Endodermal cell (in vitro differentiated cells): ENCODE measurements around the gene SOX5. TPM values are rescaled to one million over a fixed set of nuclear protein-coding genes. Genes with fewer than 3 reads are reported as not detected.

Experiments
- DNase-seq: peaks from one replicate; pipeline ENCODE4 v3.0.0-alpha.2; 2017
- H3K27ac ChIP-seq: 2 replicates; pipeline ENCODE4 v1.5.1; 2013; ENCODE audit warnings: mild to moderate bottlenecking, low read depth, low read length, moderate library complexity
- H3K27me3 ChIP-seq: 2 replicates; pipeline ENCODE4 v1.6.1; 2013; ENCODE audit warnings: mild to moderate bottlenecking, low read length, moderate library complexity; ENCODE audit not compliant: insufficient read depth, control insufficient read depth, poor library complexity, severe bottlenecking
- H3K36me3 ChIP-seq: 2 replicates; pipeline ENCODE4 v1.7.0; 2013; ENCODE audit warnings: mild to moderate bottlenecking, low read length, moderate library complexity; ENCODE audit not compliant: control insufficient read depth, insufficient read depth
- H3K4me1 ChIP-seq: one replicate; pipeline ENCODE4 v1.7.0; 2013; ENCODE audit warnings: low read length; ENCODE audit not compliant: control insufficient read depth, insufficient read depth
- H3K4me3 ChIP-seq: 2 replicates; pipeline ENCODE4 v1.5.1; 2013; ENCODE audit warnings: mild to moderate bottlenecking, low read length, moderate library complexity
- H3K9ac ChIP-seq: 2 replicates; pipeline ENCODE4 v1.6.1; 2013; ENCODE audit warnings: mild to moderate bottlenecking, low read length, moderate library complexity; ENCODE audit not compliant: poor library complexity, severe bottlenecking; ENCODE audit errors: extremely low read depth
- H3K9me3 ChIP-seq: 2 replicates; pipeline ENCODE4 v1.6.1; 2013; ENCODE audit warnings: mild to moderate bottlenecking, low read length, moderate library complexity; ENCODE audit not compliant: control insufficient read depth
- H3K27ac Mint-ChIP-seq: 2 replicates; pipeline ENCODE4 v1.8.0; 2020; ENCODE audit warnings: mixed read lengths
- H3K27me3 Mint-ChIP-seq: 2 replicates; pipeline ENCODE4 v1.8.0; 2021; ENCODE audit warnings: mild to moderate bottlenecking, mixed read lengths; ENCODE audit not compliant: insufficient read depth
- H3K36me3 Mint-ChIP-seq: 2 replicates; pipeline ENCODE4 v1.8.0; 2020; ENCODE audit warnings: low read depth, mixed read lengths
- H3K4me1 Mint-ChIP-seq: 2 replicates; pipeline ENCODE4 v1.8.0; 2020; ENCODE audit warnings: mixed read lengths
- H3K4me3 Mint-ChIP-seq: 2 replicates; pipeline ENCODE4 v1.8.0; 2020; ENCODE audit warnings: mild to moderate bottlenecking, moderate library complexity, mixed read lengths
- H3K9me3 Mint-ChIP-seq: 2 replicates; pipeline ENCODE4 v1.8.0; 2020; ENCODE audit warnings: mild to moderate bottlenecking, mixed read lengths
- CTCF ChIP-seq: fragments of 200-600 bp; sonication (generic); conservative IDR thresholded peaks from 2 replicates; pipeline ENCODE4 v1.5.0; 2021; ENCODE audit warnings: antibody characterized with exemption, mild to moderate bottlenecking
- WGBS, 2 experiments: methylation state at CpG; one replicate each; pipeline versions ENCODE4 v1.1.5 to v1.1.7; 2013; ENCODE audit warnings: missing lambda C conversion rate in 2 of 2, mixed read lengths in 1 of 2; ENCODE audit not compliant: insufficient coverage in 1 of 2, insufficient read length in 1 of 2; 5-methylcytosine and 5-hydroxymethylcytosine counted together
- total RNA-seq, 2 donors: library from RNA; stranded (reverse); fragmentation: NEBNext Ultra II Directional in 1 of 2; extraction: Animal tissue kit (Norgen Biotek cat#: 25700) in 1 of 2; gene quantifications; 2 replicates in 1 of 2; 3 replicates in 1 of 2; pipeline ENCODE4 v1.2.1, GENCODE V29; 2021

SOX5 gene
- total RNA-seq, 2 donors from 2014 or later = 6.8 to 30.7 TPM

GRCh38 chr12:23964812-23965211 is 15.3 kb upstream of the SOX5 start:
- no peak overlapping the region for H3K4me3 Mint-ChIP-seq

DNA sequence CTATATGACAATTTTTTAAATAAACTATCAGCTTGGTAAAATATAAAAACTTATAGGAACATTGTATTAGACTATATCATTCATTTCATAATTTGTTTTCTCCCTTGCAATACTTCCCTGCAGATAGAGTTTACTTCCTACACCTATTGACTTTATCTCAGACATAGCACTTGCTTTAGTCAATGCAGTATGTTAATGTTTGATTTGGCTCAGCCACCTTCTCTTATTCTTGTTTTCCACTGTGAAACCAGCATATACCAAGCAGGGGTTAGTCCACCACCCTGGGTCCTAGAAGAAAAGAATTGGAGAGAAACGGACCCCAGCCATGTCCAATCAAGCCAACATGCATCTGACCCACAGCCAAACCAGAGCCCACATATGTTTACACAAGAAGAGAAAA is 10.4 kb upstream of the SOX5 start:
- Histone ChIP-seq H3K9ac (no peak overlapping the region), H3K27ac (no peak overlapping the region), H3K4me3 (no peak overlapping the region), H3K4me1 (no peaks in the 10 kb centered on the region), H3K36me3 (no peaks in the 10 kb centered on the region), H3K9me3 (peaks cover 8% of the 10 kb centered on the region), H3K27me3 (no peaks in the 10 kb centered on the region)
- Mint-ChIP-seq H3K36me3 (peaks cover 7% of the 10 kb centered on the region), H3K27me3 (no peaks in the 10 kb centered on the region), H3K9me3 (peaks cover 14% of the 10 kb centered on the region), H3K27ac (no peak overlapping the region), H3K4me1 (peaks cover 6% of the 10 kb centered on the region), H3K4me3 (no peak overlapping the region)
- no peak for DNase-seq
- WGBS, 2 experiments = 89% methylated on average over 1 of the region's 1 CpG; no CpG with 5 or more reads in 1 of the 2 experiments
- TF ChIP-seq CTCF = no peak

More at GRCh38 chr12:23964812-23965211, 15.3 kb upstream of the SOX5 start:
- Histone ChIP-seq H3K27me3 (no peaks in the 10 kb centered on the region), H3K36me3 (no peaks in the 10 kb centered on the region), H3K9ac (no peak overlapping the region), H3K4me1 (no peaks in the 10 kb centered on the region), H3K9me3 (no peaks in the 10 kb centered on the region), H3K4me3 (no peak overlapping the region), H3K27ac (no peak overlapping the region)
- Mint-ChIP-seq H3K9me3 (no peaks in the 10 kb centered on the region), H3K36me3 (no peaks in the 10 kb centered on the region), H3K27ac (no peak overlapping the region), H3K4me1 (peaks cover 6% of the 10 kb centered on the region), H3K27me3 (no peaks in the 10 kb centered on the region)
- no peak for DNase-seq
- peak; percentile 33 for TF ChIP-seq CTCF
- 84 to 100% methylated on average over 4 to 10 of the region's 10 CpGs for WGBS, 2 experiments

DNA sequence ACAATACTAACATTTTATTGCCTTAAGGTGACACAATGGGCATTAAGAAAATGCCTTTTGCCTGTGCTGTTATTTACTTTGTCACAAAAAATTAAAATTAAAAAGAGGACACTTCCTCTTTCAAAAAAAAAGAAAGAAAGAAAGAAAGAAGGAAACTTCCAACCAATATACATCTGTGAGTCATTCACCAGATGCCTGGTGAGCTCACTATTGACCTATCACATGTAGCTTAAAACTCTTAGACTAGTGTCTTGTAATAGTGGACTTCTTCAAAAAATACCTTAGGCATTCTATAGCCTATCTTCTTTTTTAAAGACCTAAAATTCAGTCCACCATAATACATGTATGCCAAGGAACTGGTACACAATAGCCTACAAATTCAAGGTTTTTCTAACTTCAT is 4.9 kb upstream of the SOX5 start:
- Histone ChIP-seq H3K36me3 (no peaks in the 10 kb centered on the region), H3K27ac (no peak overlapping the region), H3K4me3 (no peak overlapping the region), H3K9me3 (peaks cover 8% of the 10 kb centered on the region), H3K27me3 (no peaks in the 10 kb centered on the region), H3K4me1 (no peaks in the 10 kb centered on the region), H3K9ac (no peak overlapping the region)
- H3K4me3 Mint-ChIP-seq = no peak overlapping the region
- H3K9me3 Mint-ChIP-seq = peaks cover 14% of the 10 kb centered on the region
- H3K27me3 Mint-ChIP-seq = no peaks in the 10 kb centered on the region
- no peak for TF ChIP-seq CTCF
- H3K27ac Mint-ChIP-seq = no peak overlapping the region
- DNase-seq = no peak
- no peaks in the 10 kb centered on the region for H3K4me1 Mint-ChIP-seq
- H3K36me3 Mint-ChIP-seq = peaks cover 7% of the 10 kb centered on the region
